ENCODE measurements around the gene PARN.

The PARN gene

GRCh38 chr16:14618566-14618965 lies 11.5 kb downstream of the PARN start:
- no peak for ATAC-seq
- no peak for TF ChIP-seq ZFP30 (CRISPR knock-in tag; IDR thresholded peaks at IDR 0.05)

- ATAC-seq, result no peak
- no peak for TF ChIP-seq POU6F1 (CRISPR knock-in tag; IDR thresholded peaks at IDR 0.05; ENCODE audit: borderline replicate concordance, low read depth)
- TF ChIP-seq TCF4 (CRISPR knock-in tag; IDR thresholded peaks at IDR 0.05; ENCODE audit: borderline replicate concordance), result no peak
Observed at GRCh38 chr16:14616280-14616679, 13.8 kb downstream of the PARN start.

GRCh38 chr16:14613991-14614390 lies 16.1 kb downstream of the PARN start:
- no peak for TF ChIP-seq ZNF70 (CRISPR knock-in tag; IDR thresholded peaks at IDR 0.05)
- no peak for TF ChIP-seq ZC3H10 (CRISPR knock-in tag; IDR thresholded peaks at IDR 0.05)
- no peak for TF ChIP-seq RARB (CRISPR knock-in tag; IDR thresholded peaks at IDR 0.05)
- TF ChIP-seq TCF4 (CRISPR knock-in tag; IDR thresholded peaks at IDR 0.05; ENCODE audit: borderline replicate concordance), result no peak
- ATAC-seq, result no peak

GRCh38 chr16:14611660-14612059 lies 18.4 kb downstream of the PARN start:
- no peak for ATAC-seq
- TF ChIP-seq ARNTL (CRISPR knock-in tag; IDR thresholded peaks at IDR 0.05; ENCODE audit: borderline replicate concordance, low read depth) (no peak), TOX (CRISPR knock-in tag; IDR thresholded peaks at IDR 0.05; ENCODE audit: borderline replicate concordance) (no peak), CREB5 (CRISPR knock-in tag; IDR thresholded peaks at IDR 0.05; ENCODE audit: low read depth) (no peak), PATZ1 (CRISPR knock-in tag; IDR thresholded peaks at IDR 0.05; ENCODE audit: borderline replicate concordance) (no peak), TSHZ2 (CRISPR knock-in tag; IDR thresholded peaks at IDR 0.05) (no peak), TCF4 (CRISPR knock-in tag; IDR thresholded peaks at IDR 0.05; ENCODE audit: borderline replicate concordance) (no peak), ISL1 (CRISPR knock-in tag; IDR thresholded peaks at IDR 0.05) (no peak), CSRNP3 (CRISPR knock-in tag; IDR thresholded peaks at IDR 0.05) (no peak), BACH2 (CRISPR knock-in tag; IDR thresholded peaks at IDR 0.05; ENCODE audit: borderline replicate concordance) (no peak), OSR1 (CRISPR knock-in tag; IDR thresholded peaks at IDR 0.05) (no peak), RARB (CRISPR knock-in tag; IDR thresholded peaks at IDR 0.05) (no peak), ZFP30 (CRISPR knock-in tag; IDR thresholded peaks at IDR 0.05) (no peak), ZNF565 (CRISPR knock-in tag; conservative IDR thresholded peaks at IDR 0.05; ENCODE audit: low read depth) (no peak), ZNF8 (CRISPR knock-in tag; IDR thresholded peaks at IDR 0.05) (no peak), ESRRG (CRISPR knock-in tag; IDR thresholded peaks at IDR 0.05) (no peak), ZC3H10 (CRISPR knock-in tag; IDR thresholded peaks at IDR 0.05) (no peak)

GRCh38 chr16:14609716-14610115 lies 20.3 kb downstream of the PARN start:
- no peak for ATAC-seq
- TF ChIP-seq BACH2 (CRISPR knock-in tag; IDR thresholded peaks at IDR 0.05; ENCODE audit: borderline replicate concordance) (no peak), ZNF8 (CRISPR knock-in tag; IDR thresholded peaks at IDR 0.05) (no peak), ISL1 (CRISPR knock-in tag; IDR thresholded peaks at IDR 0.05) (no peak), CSRNP3 (CRISPR knock-in tag; IDR thresholded peaks at IDR 0.05) (no peak), ZC3H10 (CRISPR knock-in tag; IDR thresholded peaks at IDR 0.05) (no peak), TCF4 (CRISPR knock-in tag; IDR thresholded peaks at IDR 0.05; ENCODE audit: borderline replicate concordance) (no peak), ZFP3 (CRISPR knock-in tag; IDR thresholded peaks at IDR 0.05) (no peak), ZFP30 (CRISPR knock-in tag; IDR thresholded peaks at IDR 0.05) (no peak), CREB5 (CRISPR knock-in tag; IDR thresholded peaks at IDR 0.05; ENCODE audit: low read depth) (no peak), PPARA (CRISPR knock-in tag; IDR thresholded peaks at IDR 0.05; ENCODE audit: borderline replicate concordance) (no peak), ARNTL (CRISPR knock-in tag; IDR thresholded peaks at IDR 0.05; ENCODE audit: borderline replicate concordance, low read depth) (no peak), ZNF565 (CRISPR knock-in tag; conservative IDR thresholded peaks at IDR 0.05; ENCODE audit: low read depth) (no peak), TOX (CRISPR knock-in tag; IDR thresholded peaks at IDR 0.05; ENCODE audit: borderline replicate concordance) (no peak)

Data from SK-N-SH treated with all-trans-retinoic acid at 6 μM for 48 hours (cell line).